ENCODE results near the gene INVS.

GRCh38 chr9:100056561-100056960, 42.5 kb upstream of the INVS start:
- TF ChIP-seq, protein P1, sequence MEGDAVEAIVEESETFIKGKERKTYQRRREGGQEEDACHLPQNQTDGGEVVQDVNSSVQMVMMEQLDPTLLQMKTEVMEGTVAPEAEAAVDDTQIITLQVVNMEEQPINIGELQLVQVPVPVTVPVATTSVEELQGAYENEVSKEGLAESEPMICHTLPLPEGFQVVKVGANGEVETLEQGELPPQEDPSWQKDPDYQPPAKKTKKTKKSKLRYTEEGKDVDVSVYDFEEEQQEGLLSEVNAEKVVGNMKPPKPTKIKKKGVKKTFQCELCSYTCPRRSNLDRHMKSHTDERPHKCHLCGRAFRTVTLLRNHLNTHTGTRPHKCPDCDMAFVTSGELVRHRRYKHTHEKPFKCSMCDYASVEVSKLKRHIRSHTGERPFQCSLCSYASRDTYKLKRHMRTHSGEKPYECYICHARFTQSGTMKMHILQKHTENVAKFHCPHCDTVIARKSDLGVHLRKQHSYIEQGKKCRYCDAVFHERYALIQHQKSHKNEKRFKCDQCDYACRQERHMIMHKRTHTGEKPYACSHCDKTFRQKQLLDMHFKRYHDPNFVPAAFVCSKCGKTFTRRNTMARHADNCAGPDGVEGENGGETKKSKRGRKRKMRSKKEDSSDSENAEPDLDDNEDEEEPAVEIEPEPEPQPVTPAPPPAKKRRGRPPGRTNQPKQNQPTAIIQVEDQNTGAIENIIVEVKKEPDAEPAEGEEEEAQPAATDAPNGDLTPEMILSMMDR (IDR thresholded peaks at IDR 0.05; ENCODE audit: low read length) = no peak
- TF ChIP-seq EZH2 (optimal IDR thresholded peaks at IDR 0.05; ENCODE audit: low read depth, low read length) = no peak
- no peak for TF ChIP-seq EZH2phosphoT487 (IDR thresholded peaks at IDR 0.05; ENCODE audit: low read length)
